Caki2 (cell line): Measurements from ENCODE around the gene SLC19A2. TPM values are rescaled to one million over a fixed set of nuclear protein-coding genes. Genes with fewer than 3 reads are reported as not detected.
"Not testable (repeated sequence)": the region's sequence is repeated elsewhere in the genome, so short reads cannot be mapped to it uniquely, and the experiment has no call there.

Experiments
- DNase-seq: peaks from one replicate; pipeline ENCODE4 v3.0.0-alpha.2; 2015; ENCODE audit warnings: low read depth
- in situ Hi-C: cut with HindIII; loops from 2 replicates; pipeline ENCODE4 v1.10.0; 2016; ENCODE audit warnings: low sequenced_read_pairs, low pct_unique_long_range_greater_than_20kb, mixed read lengths
- total RNA-seq: library from RNA; depleted of rRNA; stranded (reverse); fragments of >200 nt; shearing (Covaris generic); gene quantifications from 2 replicates; pipeline ENCODE4 v1.2.3, GENCODE V29; 2014; ENCODE audit warnings: low replicate concordance

SLC19A2 gene
- total RNA-seq, 1 experiment from 2014 or later: 6.2 TPM

DNA sequence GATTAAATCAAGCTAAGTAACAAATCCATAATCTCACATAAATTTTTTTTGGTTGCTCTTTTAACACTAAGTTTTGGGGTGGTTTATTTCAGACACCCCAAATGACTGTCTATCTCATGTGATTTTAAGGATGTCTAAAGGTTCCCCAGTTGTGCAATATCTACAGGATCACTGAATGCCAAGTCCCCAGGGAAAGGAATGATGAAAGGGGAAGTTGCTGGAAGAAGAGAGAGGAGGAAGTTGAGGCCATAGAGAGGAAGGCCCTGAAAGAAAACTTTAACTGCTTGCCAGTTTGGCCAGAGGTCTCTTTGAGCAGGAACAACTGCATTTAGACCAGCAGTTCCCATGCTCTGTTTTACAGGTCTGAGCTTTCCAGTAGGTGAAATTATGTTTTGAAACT is 27.5 kb upstream of the SLC19A2 start:
- DNase-seq: no peak
- in situ Hi-C loops: no loop called here

DNA sequence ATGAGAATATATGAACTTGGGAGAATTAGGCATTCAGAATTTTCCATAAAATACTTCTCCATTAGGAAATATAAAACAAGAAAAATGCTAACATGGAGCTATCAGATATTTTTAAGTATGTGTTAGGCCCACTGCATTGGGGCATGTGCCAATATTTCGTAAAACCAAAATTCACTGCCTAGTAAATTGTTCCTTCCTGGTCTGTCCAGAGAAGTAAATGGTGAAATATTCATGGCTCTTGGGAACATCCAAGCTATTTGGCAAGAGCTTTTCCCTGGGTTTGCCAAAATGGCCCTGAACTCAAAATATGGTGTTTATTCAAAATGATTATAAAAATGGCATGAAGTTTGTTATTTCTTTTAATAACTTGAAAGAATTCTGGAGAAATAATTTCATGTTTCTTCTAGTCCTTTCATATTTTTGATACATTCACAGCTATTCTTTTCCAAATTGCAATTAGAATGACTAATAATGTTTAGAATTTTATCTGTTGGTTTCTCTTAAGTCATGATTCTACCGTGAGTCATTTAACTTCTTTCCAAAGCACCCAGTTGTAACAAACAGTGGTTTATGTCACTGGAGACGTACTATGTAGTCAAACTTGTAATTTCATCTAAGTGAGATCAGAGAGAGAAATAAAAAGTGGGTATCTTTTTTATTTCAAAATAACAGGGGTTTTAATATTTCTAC is 25.7 kb upstream of the SLC19A2 start:
- in situ Hi-C loops: no loop called here
- DNase-seq: no peak

DNA sequence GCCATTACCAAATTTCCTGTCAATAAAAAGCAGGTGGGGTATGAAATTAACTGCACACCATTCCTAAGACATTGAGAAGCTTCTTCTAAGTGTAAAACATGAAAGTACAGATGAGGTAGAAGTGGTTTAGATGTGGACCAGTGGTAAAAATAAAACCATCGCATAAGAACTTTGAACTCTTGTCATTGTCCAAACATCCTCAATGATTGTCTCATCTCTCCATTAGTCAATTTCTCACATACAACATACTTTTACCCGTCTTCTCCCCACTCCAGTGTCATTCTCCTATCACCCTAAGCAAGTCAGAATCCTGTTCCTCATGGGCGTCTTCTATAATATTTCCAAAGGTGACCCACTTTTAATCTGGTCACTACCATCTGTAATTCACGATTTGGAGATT is 24.3 kb upstream of the SLC19A2 start:
- in situ Hi-C loops: no loop called here

DNA sequence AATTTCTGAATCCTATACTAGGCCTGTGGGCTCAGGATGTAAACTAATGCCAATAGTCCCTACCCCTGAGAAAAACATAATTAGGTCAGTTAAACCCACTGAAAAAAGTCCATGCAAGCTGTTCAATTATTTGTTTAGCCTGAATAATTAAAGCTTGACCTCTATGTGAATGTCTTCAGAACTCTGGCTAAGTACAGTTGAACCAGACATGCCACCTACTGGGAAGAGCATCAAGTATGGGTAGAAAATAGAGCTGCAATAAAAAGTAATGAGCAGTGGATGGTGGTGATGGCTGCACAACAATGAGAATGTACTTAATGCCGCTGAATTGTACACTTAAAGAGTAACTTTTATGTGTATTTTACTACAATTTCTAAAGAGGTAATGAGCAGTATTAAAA is 23.6 kb upstream of the SLC19A2 start:
- in situ Hi-C loops: no loop called here
- no peak for DNase-seq

More for the DNA sequence above, 24.3 kb upstream of the SLC19A2 start:
- no peak for DNase-seq

DNA sequence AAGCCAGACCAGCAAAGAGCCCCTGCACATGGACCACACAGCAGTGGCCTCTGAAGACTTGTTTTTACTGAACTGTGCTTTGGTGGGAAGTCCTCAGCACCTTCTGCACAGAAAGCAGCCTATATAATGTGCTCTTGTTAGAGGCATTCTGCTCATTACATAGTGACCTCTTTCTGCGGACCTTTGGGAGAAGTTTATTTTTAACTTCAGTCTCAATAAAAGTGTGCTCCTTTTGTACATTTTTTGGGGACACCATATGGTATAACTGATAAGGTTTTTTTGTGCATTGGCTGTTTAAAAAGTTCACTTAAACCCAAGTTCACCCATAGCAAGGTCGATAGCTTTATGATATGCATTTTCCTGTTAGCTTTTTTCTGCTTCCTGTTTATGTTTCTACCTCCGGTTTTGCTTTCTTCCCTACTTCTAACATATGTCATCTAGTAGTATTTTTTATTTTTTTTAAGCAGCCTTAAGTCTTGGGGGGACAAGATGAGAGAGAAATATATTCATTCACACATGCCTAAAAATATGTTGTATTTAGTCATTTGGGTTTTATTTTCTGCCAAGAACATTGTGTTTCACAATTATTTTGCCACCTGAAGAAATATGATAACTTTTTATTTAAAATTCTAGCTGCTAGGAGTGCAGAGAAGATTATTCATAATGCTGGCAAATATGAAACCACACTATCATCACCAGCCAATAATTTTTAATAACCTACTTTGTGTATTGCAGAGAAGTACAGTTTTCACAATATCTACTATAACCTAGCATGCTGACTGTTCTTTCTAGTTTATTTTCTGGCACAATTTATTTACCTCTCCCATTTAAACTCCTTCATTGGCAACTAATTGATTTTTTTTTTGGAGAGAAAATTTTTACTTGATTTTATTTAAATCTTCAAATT is 22.9 kb upstream of the SLC19A2 start:
- in situ Hi-C loops: no loop called here
- no peak for DNase-seq

DNA sequence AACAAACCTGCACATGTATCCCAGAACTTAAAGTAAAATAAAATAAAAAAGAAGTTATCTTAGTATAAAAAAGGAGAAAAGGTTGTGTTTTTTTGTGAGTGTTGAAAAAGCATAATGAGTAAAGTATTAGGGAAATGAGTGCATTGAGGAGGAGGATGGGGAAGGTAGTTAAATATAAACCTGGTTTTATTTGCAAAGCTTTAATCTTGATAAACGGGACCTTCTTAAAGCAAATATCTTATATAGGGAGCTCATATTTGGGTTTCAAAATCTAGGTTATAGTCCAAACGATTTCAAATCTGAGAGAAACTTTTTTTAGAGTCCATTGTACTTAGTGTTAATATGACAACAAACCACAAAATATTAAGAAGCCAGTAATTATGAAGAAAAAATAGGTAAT is 21.7 kb upstream of the SLC19A2 start:
- no peak for DNase-seq
- in situ Hi-C loops: no loop called here

DNA sequence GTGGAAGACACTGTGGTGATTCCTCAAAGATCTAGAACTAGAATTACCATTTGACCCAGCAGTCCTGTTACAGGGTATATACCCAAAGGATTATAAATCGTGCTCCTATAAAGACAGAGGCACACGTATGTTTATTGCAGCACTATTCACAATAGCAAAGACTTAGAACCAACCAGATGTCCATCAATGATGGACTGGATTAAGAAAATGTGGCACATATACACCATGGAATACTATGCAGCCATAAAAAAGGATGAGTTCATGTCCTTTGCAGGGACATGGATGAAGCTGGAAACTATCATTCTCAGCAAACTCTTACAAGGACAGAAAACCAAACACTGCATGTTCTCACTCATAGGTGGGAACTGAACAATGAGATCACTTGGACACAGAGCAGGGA is 17.9 kb upstream of the SLC19A2 start:
- DNase-seq, in situ Hi-C loops: not testable (repeated sequence)

DNA sequence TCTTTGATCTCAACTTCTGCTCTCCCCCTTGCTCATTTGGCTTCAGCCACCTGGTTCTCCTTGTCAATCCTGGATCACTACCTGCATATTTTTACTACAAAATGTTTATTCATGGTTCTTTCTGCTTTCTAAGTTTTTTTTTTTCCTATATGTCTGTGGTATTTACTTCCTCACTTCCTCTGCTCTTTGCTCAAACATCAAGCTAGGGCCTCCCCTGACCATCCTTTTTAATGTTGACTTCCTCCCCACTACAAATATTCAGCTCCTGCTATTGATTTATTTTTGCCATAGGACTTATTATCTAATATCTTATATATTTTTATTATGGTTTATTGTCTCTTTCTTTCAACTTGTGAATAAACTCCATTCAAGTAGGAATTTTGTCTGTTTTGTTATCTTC is 14.1 kb upstream of the SLC19A2 start:
- no peak for DNase-seq

DNA sequence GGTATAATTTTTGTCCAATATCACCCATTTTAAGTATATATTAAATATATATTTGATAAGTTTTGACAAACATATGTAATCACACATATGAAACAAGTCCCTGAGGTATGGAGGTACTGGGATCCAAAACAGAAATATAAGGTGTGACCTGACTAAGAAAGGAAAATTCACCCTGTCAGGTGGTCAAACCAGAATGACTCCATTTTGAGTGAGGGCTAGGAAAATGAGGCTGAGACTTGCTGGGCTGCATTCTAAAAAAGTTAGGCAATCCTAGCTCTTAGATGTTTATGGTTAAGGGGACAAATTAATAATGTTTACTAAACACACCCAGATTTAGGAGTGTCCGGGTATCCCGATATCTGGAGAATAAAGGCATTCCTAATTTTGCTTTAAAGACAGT is 11.6 kb upstream of the SLC19A2 start:
- no peak for DNase-seq
- in situ Hi-C loops: no loop called here

More for the DNA sequence above, 14.1 kb upstream of the SLC19A2 start:
- in situ Hi-C loops: no loop called here

DNA sequence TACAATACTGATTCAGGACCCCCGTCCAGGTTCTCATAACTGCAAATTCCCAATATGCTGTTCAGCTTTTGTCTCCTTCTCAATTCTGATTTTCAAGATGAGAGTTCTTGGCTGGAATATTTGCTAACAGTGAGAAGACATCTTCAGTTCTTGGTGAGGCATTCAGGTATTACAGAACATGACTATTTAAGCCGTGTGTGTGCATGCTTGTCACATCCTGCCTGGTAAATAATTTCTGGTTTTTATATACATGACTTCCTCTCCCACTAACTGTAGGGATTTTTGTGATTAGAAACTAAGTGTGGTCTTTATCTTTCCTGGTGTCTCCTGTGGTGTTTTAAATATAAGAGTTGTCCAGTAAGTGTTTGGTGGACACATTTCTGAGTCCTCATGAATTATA is 10.2 kb upstream of the SLC19A2 start:
- in situ Hi-C loops: no loop called here
- DNase-seq: no peak

DNA sequence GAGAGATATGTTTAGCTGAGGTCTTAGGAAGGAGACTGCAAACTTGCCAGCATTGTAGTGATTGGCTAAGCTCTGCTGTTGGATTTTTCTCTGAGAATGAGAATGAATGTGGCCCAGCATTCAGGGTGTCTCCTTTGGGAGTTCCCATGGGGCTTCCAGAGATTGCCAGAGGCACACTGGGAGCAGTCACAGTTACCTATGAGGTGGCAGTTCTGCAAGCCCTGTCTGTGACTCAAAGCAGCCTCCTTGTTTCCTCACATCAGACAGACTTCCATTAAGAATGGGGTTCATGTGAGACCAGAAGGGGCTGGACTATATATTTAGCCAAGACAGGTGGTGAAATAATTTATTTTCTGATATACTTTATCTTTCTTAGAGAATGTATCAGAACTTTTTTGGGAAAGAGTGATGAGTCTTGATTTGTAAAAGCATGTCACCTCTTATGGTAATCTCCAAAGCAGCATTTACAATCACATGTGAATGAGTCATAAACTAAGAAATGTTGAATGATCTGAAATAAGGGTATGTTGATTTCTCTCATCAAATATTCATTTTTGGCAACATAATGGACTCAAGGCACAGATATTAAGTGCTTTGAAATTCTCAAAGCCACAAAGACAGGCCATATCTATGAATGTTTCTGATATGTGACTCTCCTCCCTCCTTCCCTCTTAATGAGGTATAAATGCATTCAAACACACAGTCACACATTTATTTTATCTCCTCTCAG is 9.5 kb upstream of the SLC19A2 start:
- DNase-seq: no peak
- in situ Hi-C loops: no loop called here

DNA sequence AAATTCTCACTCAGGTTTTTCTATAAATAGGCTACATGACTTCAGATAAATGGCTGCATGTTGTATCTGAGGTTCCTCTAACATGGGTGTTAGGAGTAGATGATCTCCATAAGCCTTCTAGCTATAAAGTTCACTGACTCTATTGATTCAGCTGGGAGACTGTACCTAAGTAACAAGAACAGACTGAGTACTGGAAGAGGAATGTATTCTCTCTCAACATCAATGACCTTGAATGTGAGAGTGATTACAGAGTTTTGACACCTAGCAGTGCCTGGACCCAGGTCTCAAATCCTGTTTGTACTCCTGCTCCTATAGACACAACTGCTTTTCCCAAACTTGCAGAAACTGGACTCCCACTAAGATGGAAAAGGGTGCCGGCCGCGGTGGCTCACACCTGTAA is 8.6 kb upstream of the SLC19A2 start:
- in situ Hi-C loops: no loop called here
- no peak for DNase-seq

DNA sequence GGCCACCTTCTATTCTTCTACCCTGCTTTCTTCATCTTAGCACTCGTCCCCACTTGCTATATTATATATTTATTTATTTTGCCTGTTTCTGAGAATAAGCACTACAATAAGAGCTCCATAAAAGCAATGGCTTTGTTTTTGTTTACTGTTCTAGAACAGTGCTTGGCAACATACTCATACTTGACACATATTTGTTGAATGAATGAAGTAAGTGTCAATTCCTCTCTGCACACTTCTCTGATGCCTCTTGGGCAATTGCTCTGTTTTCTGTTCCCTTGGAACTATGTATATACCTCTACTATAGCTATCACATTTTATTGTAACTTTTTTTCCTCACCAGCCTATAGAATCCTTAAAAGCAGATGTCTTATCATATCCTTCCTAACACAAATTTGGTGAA is 7.5 kb upstream of the SLC19A2 start:
- in situ Hi-C loops: no loop called here
- DNase-seq: no peak

DNA sequence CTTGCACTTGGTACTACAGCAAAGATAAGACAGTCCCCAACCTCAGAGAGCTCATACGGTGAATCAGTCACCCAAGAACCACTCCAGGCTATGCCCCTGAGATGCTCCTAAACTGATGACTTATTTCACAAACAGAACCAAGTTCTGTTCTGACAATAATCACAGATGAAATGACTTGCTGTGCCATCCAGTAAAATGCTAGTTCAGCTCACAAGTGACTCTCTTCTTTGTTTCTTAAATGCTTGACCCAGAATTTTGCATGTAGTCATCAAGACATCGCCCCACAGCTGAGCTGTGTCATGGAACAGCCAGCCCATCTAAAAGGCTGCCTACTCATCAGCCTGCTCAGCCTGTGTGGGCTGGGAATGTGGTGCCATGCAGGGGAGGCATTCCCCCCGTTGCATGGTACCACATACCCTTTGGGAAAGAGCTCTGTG is 6.1 kb upstream of the SLC19A2 start:
- in situ Hi-C loops: no loop called here
- no peak for DNase-seq

DNA sequence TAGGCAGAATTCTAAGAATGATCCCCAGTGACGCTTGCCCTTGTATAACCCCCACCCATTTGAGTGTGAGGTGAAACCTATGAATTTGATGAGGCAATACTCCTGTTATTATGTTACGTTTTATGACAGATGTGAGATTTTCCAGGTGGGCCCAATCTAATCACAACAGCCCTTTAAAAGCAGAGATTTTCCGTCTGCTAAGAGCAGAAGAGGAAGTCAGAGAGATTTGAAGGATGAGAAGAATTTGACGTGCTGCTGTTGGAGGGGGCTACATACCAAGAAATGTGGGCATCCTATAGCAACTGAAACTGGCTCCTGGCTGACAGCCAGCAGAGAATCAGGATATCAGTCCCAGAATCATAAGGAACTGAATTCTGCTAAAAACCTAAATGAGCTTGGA is 2.4 kb upstream of the SLC19A2 start:
- in situ Hi-C loops: no loop called here
- DNase-seq: no peak

DNA sequence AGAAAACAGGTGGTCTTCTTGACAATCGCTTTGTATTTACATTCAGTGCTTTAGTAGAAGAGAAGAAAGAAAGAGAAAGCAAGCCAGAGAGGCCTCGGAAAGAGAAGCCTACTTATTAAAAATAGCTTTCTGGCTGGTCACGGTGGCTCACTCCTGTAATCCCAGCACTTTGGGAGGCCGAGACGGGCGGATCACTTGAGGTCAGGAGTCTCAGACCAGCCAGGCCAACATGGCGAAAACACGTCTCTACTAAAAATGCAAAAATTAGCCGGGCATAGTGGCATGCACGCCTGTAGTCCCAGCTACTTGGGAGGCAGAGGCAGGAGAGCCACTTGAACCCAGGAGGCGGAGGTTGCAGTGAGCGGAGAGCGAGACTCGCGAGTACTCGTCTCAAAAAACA is 1.8 kb upstream of the SLC19A2 start:
- DNase-seq: no peak
- in situ Hi-C loops: no loop called here

DNA sequence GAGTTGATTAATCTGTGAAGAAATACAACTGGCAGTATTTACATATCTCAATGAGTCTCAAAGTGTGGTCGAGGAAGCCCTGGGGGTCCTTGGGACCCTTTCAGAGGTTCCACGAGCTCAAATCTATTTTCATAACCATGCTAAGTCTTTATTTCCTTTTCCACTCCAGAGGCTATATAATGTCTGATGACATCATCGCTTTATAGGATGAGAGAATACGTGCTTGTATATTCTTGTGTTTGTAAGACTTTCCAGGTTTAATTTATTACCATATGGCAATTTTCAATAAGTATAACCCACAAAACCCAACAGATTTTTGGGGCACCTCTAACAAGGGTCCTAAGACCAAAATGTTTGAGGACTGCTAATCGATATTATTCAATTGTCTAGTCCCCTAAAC is 1.4 kb upstream of the SLC19A2 start:
- no peak for DNase-seq
- in situ Hi-C loops: no loop called here

DNA sequence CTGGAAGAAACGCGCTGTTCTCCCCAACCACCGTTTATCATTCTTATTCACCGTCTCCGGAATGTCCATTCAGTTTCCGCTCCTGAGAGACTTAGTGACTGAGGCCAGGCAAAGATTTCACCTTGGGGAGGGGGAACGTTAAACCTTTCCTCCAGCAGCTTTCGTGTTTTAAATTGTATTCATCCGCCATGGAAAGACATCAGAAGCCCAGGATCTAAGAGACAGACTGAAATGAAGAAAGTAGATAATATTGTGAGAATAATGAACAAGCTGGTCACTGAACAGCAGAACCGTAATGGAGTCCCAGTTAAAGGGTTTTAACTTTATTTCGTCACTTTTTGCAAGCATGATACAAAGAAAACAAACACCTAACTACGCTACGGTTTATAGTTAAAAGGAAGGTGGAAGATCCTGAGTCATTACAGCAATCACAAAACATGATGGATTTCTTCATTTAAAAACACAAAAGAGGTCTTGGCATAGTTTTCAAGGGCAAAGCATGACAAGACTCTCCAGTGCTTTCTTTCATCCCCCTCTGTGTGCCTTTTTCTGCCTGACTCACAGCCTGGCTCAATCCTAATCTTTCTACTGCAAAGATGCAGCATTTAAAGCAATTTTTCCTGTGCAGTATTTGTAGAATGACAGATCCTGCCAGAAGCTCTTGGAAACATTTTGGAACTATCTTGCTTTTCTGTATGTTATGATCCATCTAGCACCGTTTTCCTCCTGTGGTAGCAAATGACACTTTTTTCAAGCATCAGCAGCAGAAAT is 722 bp upstream of the SLC19A2 start:
- no peak for DNase-seq
- in situ Hi-C loops: no loop called here
